Subcutaneous abdominal adipose tissue (tissue), 5 donors: Measurements from ENCODE around the gene SSB.
A peak's percentile ranks its signal among the peaks of the same experiment; 100 is the strongest.

Experiments
- H3K27ac ChIP-seq: one replicate; pipeline ENCODE4 v1.7.0; 2013; ENCODE audit warnings: low read depth, mild to moderate bottlenecking, inconsistent platforms, low read length, moderate library complexity
- H3K27me3 ChIP-seq, 5 donors: one replicate each; pipeline ENCODE4 v1.7.0; 2013; ENCODE audit warnings: low read length in 5 of 5, inconsistent platforms in 1 of 5; ENCODE audit not compliant: control insufficient read depth in 5 of 5, insufficient read depth in 4 of 5
- H3K36me3 ChIP-seq, 5 donors: one replicate each; pipeline ENCODE4 v1.7.0; 2013; ENCODE audit warnings: low read length in 5 of 5; ENCODE audit not compliant: control insufficient read depth in 5 of 5, insufficient read depth in 5 of 5
- H3K4me1 ChIP-seq, 5 donors: one replicate each; pipeline ENCODE4 v1.7.0; 2013; ENCODE audit warnings: low read length in 5 of 5, mild to moderate bottlenecking in 3 of 5, moderate library complexity in 1 of 5; ENCODE audit not compliant: control insufficient read depth in 5 of 5, insufficient read depth in 5 of 5
- H3K4me3 ChIP-seq, 5 donors: one replicate each; pipeline ENCODE4 v1.7.0; 2013; ENCODE audit warnings: low read length in 5 of 5, low read depth in 1 of 5
- H3K9ac ChIP-seq, 5 donors: one replicate each; pipeline ENCODE4 v1.7.0; 2013; ENCODE audit warnings: low read length in 5 of 5, mild to moderate bottlenecking in 4 of 5, moderate library complexity in 3 of 5
- H3K9me3 ChIP-seq, 5 donors: one replicate each; pipeline ENCODE4 v1.7.0; 2013; ENCODE audit warnings: low read length in 5 of 5; ENCODE audit not compliant: control insufficient read depth in 5 of 5
- donor health status: healthy.
- donor health status: healthy.
- donor health status: healthy.
- donor health status: healthy.
- donor health status: healthy.

SSB gene

DNA sequence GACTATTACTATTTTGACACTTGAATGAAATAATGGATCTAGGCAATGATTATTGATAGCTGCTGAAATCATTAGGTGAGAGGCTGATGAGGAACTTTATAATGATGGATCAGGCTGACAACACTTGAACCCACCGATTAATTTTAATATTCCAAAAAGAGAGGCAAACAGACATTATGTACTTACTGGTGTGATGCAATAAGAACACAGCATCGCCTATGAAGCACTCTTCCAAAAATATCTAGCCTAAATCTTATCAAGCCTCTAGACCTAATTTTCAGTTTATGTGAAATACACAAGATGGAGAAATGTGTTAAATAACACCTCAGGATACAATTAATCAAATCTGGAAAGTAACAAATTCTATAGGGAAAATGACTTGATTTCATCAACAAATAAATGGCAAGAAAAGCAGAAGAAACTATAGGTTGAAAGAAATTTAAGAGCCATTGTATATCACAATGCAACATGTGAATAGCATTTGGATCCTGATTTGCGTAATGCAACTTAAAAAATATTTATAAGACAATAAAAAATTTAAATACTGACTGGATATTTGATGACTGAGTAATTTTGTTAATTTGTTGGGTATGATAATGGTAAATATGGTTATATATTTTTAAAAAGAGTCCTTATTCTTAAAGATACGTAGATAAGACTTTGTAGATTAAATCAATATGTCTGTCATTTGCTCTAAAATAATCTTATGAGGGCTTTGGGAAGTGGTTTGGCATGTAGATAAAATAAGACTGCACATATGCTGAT, 17.2 kb upstream of the SSB start:
- H3K9ac ChIP-seq, result no peak overlapping the region
- no peak overlapping the region for H3K4me3 ChIP-seq
- no peaks in the 10 kb centered on the region for H3K9me3 ChIP-seq
- no peaks in the 10 kb centered on the region for H3K4me1 ChIP-seq
- no peaks in the 10 kb centered on the region for H3K36me3 ChIP-seq
- H3K27me3 ChIP-seq, result no peaks in the 10 kb centered on the region
- H3K27ac ChIP-seq, result no peak overlapping the region

DNA sequence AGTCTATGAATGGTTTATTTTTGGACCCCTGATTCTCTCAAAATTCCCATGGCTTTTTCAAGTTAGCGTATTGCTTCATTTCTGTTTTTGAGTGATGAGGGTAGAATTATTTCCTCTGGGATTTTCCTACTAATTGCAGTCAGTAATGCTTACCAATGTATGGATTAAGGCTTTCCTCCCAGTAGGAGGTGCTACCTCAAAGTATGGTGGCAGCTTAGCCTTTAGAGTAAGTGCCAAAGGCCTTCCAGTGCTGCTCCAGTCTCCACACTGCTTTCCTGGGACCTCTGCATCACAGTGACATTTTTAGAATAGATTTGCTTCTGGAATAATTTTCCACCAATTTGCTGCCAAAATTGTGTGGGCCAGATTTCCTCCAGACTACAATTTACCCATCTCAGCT, 16.2 kb upstream of the SSB start:
- H3K4me3 ChIP-seq, result no peak overlapping the region
- H3K4me1 ChIP-seq, result no peaks in the 10 kb centered on the region
- no peaks in the 10 kb centered on the region for H3K36me3 ChIP-seq
- H3K9ac ChIP-seq, result no peak overlapping the region
- H3K27ac ChIP-seq, result no peak overlapping the region
- no peaks in the 10 kb centered on the region for H3K9me3 ChIP-seq
- H3K27me3 ChIP-seq, result no peaks in the 10 kb centered on the region

GRCh38 chr2:169790581-169790980, 8.1 kb upstream of the SSB start:
- H3K9ac ChIP-seq, result no peak overlapping the region
- H3K27me3 ChIP-seq, result no peaks in the 10 kb centered on the region
- H3K27ac ChIP-seq, result no peak overlapping the region
- H3K9me3 ChIP-seq, result peaks cover 0 to 3% (median 0%) of the 10 kb centered on the region in 5 donors
- no peaks in the 10 kb centered on the region for H3K36me3 ChIP-seq
- H3K4me3 ChIP-seq, result no peak overlapping the region
- H3K4me1 ChIP-seq, result peaks cover 0 to 6% (median 5%) of the 10 kb centered on the region in 5 donors

DNA sequence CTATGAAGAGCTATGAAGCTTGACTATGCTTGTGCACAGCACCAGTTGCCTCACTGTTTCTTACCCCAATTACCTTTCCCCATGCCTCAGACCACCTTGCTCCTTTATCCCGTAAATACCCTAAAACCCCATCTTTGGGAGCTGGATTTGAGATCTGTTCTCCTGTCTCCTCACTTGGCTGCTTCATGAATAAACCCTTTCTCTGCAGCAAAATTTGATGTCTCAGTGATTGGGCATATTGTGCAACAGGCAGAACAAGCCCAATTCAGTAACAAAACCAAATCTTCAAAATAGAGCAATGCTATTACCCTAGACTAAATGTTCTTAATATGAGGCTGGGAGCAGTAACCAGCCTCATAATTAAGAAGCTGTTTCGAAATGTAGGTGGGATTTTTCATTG, 3.5 kb upstream of the SSB start:
- H3K27ac ChIP-seq, result no peak overlapping the region
- H3K36me3 ChIP-seq, result no peaks in the 10 kb centered on the region
- H3K4me3 ChIP-seq, result no peak overlapping the region
- no peaks in the 10 kb centered on the region for H3K27me3 ChIP-seq
- H3K9me3 ChIP-seq, result peaks cover 0 to 3% (median 0%) of the 10 kb centered on the region in 5 donors
- no peak overlapping the region for H3K9ac ChIP-seq
- H3K4me1 ChIP-seq, result peaks cover 0 to 14% (median 10%) of the 10 kb centered on the region in 5 donors

DNA sequence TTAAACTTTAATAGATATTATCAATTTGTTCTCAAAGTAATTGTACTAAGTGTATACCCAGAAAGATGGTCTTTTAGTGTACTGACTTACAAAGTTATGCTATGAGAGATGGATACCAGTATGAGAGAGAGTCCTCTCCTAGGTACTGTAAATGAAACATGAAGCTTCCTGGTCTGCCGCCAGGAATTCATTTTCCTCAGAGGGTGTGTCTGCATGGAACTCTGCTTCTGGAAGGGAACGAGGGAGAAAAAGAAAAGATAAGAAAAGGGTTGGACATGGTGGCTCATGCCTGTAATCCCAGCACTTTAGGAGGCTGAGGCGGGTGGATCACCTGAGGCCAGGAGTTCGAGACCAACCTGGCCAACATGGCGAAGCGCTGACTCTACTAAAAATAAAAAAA, 2.2 kb upstream of the SSB start:
- Histone ChIP-seq H3K4me3 (no peak overlapping the region), H3K9ac (no peak overlapping the region), H3K27ac (no peak overlapping the region), H3K9me3 (peaks cover 0 to 3% (median 0%) of the 10 kb centered on the region in 5 donors), H3K36me3 (peaks cover 0 to 5% (median under 1%) of the 10 kb centered on the region in 5 donors), H3K4me1 (peaks cover 0 to 22% (median 12%) of the 10 kb centered on the region in 5 donors), H3K27me3 (no peaks in the 10 kb centered on the region)

DNA sequence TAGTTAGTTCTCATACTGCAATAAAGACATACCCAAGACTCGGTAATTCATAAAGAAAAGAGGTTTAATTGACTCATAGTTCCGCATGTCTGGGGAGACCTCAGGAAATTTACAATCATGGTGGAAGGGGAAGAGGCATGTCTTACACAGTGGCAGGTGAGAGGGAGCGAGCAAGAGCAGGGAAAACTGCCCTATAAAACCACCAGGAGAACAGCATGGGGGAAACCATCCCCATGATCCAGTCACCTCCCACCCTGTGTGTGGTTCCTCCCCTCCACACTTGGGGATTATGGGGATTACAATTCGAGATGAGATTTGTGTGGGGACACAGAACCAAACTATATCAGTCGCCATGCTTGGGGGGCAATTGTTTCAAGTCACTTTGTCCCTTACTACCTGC, 1.1 kb upstream of the SSB start:
- Histone ChIP-seq H3K9me3 (peaks cover 0 to 3% (median 0%) of the 10 kb centered on the region in 5 donors), H3K9ac (no peak overlapping the region), H3K36me3 (peaks cover 0 to 12% (median 5%) of the 10 kb centered on the region in 5 donors), H3K27me3 (no peaks in the 10 kb centered on the region), H3K27ac (no peak overlapping the region), H3K4me1 (peaks cover 0 to 31% (median 14%) of the 10 kb centered on the region in 5 donors), H3K4me3 (no peak overlapping the region)

DNA sequence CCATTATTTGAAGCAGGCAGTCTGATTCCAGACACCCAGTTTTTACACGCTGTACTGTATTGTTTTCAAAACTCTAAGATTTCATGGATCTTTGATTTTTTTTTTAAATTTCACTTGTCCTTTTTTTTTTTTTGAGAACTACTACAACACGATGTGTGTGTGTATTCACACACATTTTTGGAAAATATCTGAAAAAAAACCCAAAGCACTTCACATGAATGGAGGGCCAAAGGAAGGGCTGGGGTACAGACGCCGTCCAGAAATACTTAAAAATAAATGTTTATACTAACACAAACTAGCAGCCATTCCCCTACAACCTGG, 314 bp upstream of the SSB start:
- H3K27me3 ChIP-seq, result no peaks in the 10 kb centered on the region
- peak overlapping the region in 4 of 5 donors; percentile 82 to 95 (median 85) for H3K9ac ChIP-seq
- H3K27ac ChIP-seq, result peak overlapping the region; percentile 82
- H3K9me3 ChIP-seq, result peaks cover 0 to 3% (median 0%) of the 10 kb centered on the region in 5 donors
- peak overlapping the region; percentile 58 to 92 (median 85) for H3K4me3 ChIP-seq
- peaks cover 0 to 38% (median 14%) of the 10 kb centered on the region in 5 donors for H3K4me1 ChIP-seq
- peaks cover 0 to 12% (median 5%) of the 10 kb centered on the region in 5 donors for H3K36me3 ChIP-seq

- Histone ChIP-seq H3K9ac (peak overlapping the region in 1 of 5 donors; percentile 46), H3K27me3 (no peaks in the 10 kb centered on the region), H3K4me3 (peak overlapping the region in 1 of 5 donors; percentile 40), H3K4me1 (peaks cover 0 to 46% (median 34%) of the 10 kb centered on the region in 5 donors), H3K9me3 (no peaks in the 10 kb centered on the region), H3K27ac (peak overlapping the region; percentile 65), H3K36me3 (peaks cover 11 to 41% (median 25%) of the 10 kb centered on the region in 5 donors)
Measured at GRCh38 chr2:169803480-169803879, 4.8 kb downstream of the SSB start.

- Histone ChIP-seq H3K27ac (peak overlapping the region; percentile 88), H3K9ac (no peak overlapping the region), H3K4me3 (no peak overlapping the region), H3K27me3 (no peaks in the 10 kb centered on the region), H3K36me3 (peaks cover 25 to 59% (median 40%) of the 10 kb centered on the region in 5 donors), H3K9me3 (no peaks in the 10 kb centered on the region), H3K4me1 (peaks cover 0 to 44% (median 20%) of the 10 kb centered on the region in 5 donors)
Measured at GRCh38 chr2:169806586-169806985, 7.9 kb downstream of the SSB start.

DNA sequence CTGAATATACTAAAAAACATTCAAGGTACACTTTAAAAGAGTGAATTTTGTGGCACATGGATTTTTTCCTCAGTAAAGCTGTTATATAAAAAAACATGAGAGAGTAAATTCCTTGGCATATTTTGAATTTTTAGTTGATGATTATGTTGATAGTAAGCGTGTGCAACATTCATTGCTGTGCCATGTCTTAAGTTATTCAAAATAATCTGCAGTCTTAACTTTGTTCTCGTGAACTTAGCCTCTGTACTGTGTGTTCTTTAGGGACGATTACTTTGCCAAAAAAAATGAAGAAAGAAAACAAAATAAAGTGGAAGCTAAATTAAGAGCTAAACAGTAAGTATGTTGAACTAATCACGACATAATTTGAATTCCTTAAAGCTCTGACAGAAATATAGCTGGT, 9.6 kb downstream of the SSB start:
- Histone ChIP-seq H3K9ac (no peak overlapping the region), H3K9me3 (no peaks in the 10 kb centered on the region), H3K4me1 (peaks cover 0 to 40% (median 17%) of the 10 kb centered on the region in 5 donors), H3K27me3 (no peaks in the 10 kb centered on the region), H3K36me3 (peaks cover 32 to 62% (median 43%) of the 10 kb centered on the region in 5 donors), H3K4me3 (no peak overlapping the region), H3K27ac (peak overlapping the region; percentile 88)
